NCI-H1105 treated with DMSO at 0.1 percent for 48 hours (cell line): ENCODE measurements around the gene RAB11FIP4.

Source experiments
- DNase-seq: peaks from one replicate; lab custom pipeline; 2025; lab: John Stamatoyannopoulos, UW

The RAB11FIP4 gene

GRCh38 chr17:31411707-31412285 is 20.3 kb downstream of the RAB11FIP4 start:
- DNase-seq: no peak

DNA sequence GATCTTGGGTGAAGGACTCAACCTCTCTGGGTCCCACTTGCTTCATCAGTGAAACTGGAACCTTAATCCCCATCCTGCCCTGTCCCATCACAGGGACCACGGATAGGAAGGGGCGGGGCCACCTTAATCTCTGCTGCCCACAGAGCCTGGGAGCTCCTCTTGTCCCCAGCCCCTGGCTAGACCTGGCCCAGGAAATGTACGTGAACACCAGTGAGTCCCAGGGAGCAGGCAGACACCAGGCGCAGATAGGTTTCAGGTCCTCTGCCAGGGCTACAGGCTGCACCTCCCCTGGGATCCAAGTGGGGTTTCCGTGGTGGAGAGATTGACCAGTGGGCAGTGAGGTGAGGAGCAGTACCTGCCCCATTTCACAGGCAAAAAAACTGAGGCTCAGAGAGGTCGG is 21.0 kb downstream of the RAB11FIP4 start:
- no peak for DNase-seq

DNA sequence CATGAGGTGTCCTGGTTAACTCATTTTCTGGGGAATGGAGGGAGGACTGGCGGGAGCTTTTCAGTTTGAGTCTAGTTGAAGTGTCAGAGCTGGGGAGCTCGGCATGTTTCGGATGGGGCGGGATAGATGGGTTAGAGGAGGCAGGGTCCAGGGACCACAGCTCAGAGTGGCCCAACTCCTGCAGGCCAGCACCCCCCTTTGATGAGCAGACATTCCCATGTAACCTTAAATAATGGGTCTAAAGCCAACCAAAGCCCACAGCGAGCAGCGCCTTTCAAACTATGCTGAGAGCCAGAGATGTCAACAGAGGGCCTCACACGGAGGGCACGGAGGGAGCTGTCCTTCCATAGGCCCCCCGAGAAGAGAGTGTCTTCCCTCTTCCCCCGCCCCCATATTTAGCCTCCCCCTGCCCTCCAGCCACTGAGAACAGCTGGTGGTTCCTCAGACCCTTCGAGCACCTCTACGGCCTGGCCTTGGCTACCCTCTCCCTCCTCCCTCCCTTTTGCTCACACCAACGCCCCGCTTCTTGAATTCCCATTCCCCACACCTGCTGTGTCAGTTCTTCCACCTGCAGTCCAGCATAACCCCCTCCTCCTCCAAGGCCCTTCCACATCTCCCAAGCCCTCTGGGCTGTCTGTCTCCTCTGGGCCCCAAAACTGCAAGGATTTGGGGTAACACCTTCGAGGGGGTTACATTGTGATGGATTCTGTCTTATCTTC is 21.8 kb downstream of the RAB11FIP4 start:
- no peak for DNase-seq

DNA sequence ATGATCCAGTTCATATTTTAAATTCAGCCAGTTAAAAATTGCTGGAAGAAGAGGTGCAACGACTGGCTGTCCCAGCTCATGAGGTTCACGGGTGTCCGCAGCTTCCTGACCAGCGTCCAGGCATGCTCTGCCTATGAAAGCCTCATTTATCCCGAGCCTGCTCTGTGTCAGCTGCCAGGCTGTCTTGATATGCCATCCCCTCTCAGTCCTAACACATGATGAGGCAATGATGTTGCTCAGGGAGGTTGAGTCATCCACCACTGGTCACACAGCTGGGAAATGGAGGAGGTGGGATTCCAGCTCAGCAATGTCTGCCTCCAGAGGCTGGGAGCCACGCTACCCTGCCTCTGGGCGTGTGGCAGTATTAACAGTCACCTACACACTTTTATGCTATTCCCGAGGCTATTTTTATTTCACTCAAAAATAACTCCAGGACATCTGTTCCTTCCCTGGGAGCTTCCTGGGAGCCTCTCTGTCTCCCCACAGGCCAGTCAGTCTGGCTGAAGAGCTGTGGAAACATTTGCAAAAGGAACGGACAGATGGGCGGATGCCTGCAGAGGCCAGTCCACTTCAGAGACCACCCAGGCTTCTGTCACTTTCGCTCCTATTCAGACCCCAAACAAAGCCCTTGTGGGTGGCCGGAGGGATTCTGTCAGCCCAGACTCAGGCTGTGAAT is 22.5 kb downstream of the RAB11FIP4 start:
- no peak for DNase-seq

DNA sequence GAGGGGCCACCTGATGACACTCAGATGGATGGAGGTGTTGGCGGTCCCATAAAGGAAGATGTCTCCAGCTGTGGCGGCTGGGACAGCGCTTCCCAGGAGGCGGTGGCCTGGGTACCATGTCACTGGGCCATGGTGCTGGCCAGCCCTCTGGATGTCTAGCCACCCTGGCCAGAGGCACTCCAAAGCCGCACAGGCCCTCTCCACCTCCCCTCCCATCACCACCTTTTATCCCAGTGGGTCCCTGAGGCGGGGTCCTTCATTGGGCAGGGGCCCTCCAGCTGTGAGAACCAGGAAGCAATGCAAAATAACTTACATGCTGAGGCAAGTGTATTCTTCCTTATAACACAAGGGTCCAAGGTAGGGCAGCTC is 23.1 kb downstream of the RAB11FIP4 start:
- DNase-seq: no peak

DNA sequence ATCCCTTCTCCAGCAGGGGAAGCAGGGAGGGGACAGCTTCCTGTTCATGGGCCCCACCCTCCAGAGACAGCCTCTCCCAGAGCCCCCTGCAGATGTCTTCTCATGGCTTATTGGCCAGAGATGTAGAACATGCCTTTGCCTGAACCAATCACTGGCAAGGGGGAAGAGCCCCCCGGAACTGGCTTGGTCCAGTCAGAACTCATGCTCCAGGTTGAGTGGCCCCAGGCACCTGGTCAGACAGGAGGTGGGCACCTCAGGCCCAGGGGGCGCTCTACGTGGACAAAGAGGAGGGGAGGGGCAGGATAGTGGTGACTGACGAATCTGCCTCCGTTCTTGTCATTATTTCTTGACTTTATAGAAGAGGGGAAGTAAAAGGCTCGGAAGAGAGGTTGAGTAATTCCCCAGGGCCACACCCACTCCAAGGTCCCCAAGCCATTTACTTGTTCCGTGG is 23.6 kb downstream of the RAB11FIP4 start:
- no peak for DNase-seq

DNA sequence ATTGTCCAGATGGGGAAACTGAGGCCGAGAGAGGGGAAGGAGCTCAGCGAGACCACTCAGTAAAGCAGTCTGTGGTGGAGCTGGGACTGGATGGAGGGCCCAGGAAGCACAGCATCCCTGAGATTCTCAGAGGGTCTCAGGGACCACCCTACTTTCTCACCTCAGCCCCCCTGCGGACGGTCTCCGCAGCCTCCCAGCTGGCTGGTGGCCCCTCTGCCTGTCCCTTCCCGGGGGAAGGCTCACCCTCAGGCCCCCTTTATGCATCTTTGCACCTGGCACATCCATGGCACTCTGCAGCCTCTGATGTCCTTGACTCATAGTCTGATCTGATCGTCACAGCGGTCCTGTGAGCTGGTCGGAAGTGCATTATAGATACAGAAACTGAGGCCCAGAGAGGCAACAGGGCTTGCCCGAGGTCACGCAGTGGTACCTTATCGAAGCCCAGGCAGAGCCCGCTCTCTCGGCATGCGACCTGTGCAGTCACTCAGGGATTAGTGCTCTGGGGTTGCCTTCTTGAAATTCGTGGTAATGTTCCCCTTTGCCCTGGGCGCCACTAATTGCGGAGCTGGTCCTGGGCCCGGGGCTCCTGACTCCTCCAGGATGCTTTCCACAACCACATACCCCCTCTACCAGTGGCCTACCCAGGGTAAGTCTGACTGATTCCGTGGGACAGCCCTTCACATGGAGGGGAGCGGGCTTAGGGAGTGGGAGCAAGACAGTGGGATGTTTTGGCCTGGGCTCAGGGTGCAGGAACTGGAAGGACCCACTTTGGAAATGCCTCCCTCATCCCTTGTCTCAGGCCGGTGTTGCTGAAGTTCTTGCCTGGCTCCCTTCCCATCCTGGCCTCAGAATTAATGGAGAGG is 24.4 kb downstream of the RAB11FIP4 start:
- no peak for DNase-seq

DNA sequence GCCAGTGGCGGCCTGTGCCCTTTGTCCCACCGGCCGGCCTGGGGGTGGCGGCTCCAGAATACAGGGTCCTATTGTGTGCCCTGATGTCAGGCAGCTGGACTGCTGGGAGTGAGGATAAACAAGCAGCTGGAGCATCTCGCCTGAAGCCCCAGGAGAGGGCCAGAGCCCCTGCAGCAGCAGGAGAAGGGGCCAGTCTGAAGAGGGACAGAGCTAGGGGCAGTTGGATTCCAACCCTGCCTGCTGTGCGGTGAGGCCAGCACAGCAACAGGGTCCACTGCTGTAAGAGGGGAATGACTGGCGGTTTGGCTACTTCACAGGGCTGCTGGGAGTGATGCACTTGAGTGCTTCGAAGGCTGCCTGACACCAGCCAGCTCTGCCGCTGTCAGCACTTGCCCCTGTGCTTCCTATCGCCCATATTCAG is 25.0 kb downstream of the RAB11FIP4 start:
- no peak for DNase-seq

GRCh38 chr17:31417051-31417792 is 25.7 kb downstream of the RAB11FIP4 start:
- DNase-seq: no peak

DNA sequence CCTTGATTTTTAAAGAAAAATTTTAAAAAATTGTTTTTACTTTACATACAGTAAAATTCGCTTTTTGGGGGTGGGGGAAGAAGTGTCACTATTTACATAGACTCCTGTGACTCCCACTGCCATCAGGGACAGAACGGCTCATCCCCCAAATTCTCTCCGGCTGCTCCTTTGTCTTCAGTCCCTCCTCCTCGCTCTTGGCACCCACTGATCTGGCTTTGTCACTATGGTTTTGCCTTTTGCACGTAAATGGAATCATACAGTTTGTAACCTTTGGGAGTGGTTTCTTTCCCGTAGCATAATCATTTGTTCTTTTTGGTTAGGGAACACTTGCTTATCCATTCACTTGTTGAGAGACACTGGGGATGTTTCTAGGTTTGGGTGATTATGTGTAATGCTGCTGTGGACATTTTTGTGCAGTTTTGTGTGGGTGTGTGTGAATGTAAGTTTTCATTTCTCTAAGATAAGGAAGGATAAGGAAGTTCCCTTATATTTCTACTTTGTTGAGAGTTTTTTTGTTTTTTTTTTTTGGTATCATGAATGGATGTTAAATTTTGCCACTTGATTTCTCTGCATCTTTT is 27.4 kb downstream of the RAB11FIP4 start:
- DNase-seq: no peak

GRCh38 chr17:31422443-31422842 is 31.0 kb downstream of the RAB11FIP4 start:
- no peak for DNase-seq

DNA sequence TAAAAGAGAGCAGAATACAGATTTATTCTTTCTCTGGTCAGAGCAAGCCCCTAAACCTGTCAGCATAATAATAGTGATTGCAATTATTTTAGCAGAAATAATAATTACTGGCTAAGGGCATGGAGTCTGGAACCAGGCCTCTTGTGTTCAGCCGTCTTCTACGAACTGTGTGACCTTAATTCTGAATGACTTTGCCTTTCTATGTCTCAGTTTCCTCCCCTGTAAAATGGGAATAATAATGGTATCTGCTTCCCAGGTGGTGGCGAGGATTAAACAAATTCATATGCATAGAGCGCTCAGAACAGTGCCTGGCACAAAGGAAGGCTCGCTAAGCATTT is 33.4 kb downstream of the RAB11FIP4 start:
- DNase-seq: no peak

- no peak for DNase-seq
Measured at GRCh38 chr17:31425282-31426040, 34.0 kb downstream of the RAB11FIP4 start.

DNA sequence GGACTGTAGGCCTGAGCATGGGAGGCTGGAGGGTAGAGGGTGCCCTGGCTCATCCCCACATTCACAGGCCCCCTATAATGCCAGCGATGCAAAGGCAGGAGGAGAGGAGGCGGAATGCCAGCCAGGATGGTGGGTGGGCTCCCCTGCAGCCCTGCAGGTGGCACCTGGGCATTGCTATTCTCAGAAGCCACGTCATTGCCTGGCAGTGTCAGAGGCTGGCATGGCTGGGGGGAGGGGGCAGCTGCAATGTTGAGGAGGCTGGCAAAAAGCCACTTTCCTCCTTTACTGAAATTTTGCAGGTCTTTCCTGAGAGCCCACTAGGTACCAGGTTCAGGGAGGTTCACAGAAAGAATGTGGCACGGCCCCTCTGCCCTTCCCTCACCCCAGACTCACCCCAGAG is 36.2 kb downstream of the RAB11FIP4 start:
- peak; percentile 4 for DNase-seq

- no peak for DNase-seq
Measured at GRCh38 chr17:31428111-31428510, 36.6 kb downstream of the RAB11FIP4 start.

DNA sequence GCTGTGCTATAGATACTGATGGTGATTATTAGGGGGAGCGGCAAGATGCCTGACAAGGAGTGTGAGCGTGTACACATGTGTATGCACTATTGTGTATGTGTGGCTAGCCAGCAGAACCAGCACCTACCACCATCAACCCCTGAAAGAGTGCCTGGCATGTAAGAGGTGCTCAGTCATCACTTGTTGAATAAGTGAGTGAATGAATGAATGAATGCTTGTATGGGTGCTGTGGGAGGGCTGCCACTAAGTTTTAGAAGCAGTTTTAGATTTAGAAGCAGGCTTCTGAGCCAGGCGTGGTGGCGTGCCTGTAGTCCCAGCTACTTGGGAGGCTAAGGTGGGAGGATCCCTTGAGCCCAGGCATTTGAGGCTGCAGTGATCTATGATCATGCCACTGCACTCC is 37.0 kb downstream of the RAB11FIP4 start:
- no peak for DNase-seq

DNA sequence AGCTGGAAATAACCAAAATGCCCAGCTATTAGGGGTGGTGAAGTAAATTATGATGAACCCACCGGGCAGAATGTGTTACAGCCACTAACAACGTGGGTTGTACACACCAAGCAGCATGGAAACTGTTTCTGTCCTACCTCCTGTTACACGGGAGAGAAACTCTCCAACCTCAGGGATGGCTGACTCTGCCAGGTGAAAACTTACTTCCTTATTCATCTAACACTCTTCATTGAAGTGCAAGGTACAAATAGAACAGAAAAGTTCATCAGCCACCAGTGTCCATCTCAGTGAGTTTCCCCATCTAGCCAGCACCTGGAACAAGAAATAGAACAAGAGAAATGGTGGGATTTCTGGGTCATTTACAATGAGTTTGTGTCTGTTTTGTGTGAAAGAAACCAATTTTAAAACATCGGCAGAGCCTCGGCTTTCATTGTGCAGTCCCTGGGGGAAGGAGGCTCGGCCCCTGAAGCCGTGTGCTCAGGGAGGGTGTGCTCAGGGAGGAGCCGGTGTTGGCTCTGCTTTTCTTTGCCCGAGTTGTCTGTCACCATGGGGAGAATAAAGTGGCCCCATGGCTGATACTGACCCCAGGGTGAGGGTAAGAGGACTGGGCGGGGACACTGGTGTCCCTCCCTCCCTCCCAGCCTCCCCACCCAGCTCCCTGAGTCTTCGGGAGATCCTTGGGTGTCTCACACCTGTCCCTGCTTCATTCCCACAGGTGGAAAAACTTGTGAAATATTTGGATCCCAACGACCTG is 39.8 kb downstream of the RAB11FIP4 start:
- peak; percentile 8 for DNase-seq

GRCh38 chr17:31431852-31432658 is 40.6 kb downstream of the RAB11FIP4 start:
- peak; percentile 75 for DNase-seq
